CD4-positive, alpha-beta T cell (primary cell): Measurements from ENCODE around the gene YAP1. TPM values are rescaled to one million over a fixed set of nuclear protein-coding genes. Genes with fewer than 3 reads are reported as not detected.

Source experiments
- ATAC-seq: fragments of 200-7000 bp; cut with Tn5 transposase; one replicate; pipeline ENCODE4 v1.10.0; 2022; ENCODE audit warnings: mild to moderate bottlenecking; ENCODE audit not compliant: poor library complexity
- CTCF ChIA-PET: fragments of 350-600 bp; sonication (Branson Sonifier 250); formaldehyde crosslinking; loops from one replicate; lab custom pipeline; 2021; ENCODE audit warnings: antibody characterized with exemption, inconsistent platforms; lab: Charles Lee
- POLR2A ChIA-PET: fragments of 350-600 bp; sonication (Branson Sonifier 250); formaldehyde crosslinking; loops from one replicate; lab custom pipeline; 2021; ENCODE audit warnings: antibody characterized with exemption, inconsistent platforms; lab: Charles Lee
- DNase-seq, 14 experiments: peaks; one replicate each; pipeline ENCODE4 v3.0.0-alpha.2; 2013 to 2020; ENCODE audit warnings: mixed read lengths in 2 of 14
- H3K27ac ChIP-seq, 2 donors: one replicate each; pipeline versions ENCODE4 v1.5.1 to v1.7.0; 2013; ENCODE audit warnings: low read length in 2 of 2, low read depth in 1 of 2, mild to moderate bottlenecking in 1 of 2
- H3K27me3 ChIP-seq, 2 experiments: 1 replicate in 1 of 2; 2 replicates in 1 of 2; pipeline versions ENCODE4 v1.6.1 to v1.7.0; 2013; ENCODE audit warnings: low read length in 2 of 2, control low read depth in 1 of 2, mild to moderate bottlenecking in 1 of 2, moderate library complexity in 1 of 2; ENCODE audit not compliant: insufficient read depth in 2 of 2, control insufficient read depth in 1 of 2
- H3K36me3 ChIP-seq: one replicate; pipeline ENCODE4 v1.6.1; 2013; ENCODE audit warnings: low read length, control low read depth; ENCODE audit not compliant: insufficient read depth
- H3K4me1 ChIP-seq: one replicate; pipeline ENCODE4 v1.6.1; 2013; ENCODE audit warnings: low read length, control low read depth; ENCODE audit not compliant: insufficient read depth
- H3K4me3 ChIP-seq: one replicate; pipeline ENCODE4 v1.5.1; 2013; ENCODE audit warnings: mild to moderate bottlenecking, low read length, moderate library complexity
- H3K9me3 ChIP-seq, 2 experiments: 1 replicate in 1 of 2; 2 replicates in 1 of 2; pipeline versions ENCODE4 v1.6.1 to v1.7.0; 2013; ENCODE audit warnings: low read length in 2 of 2, mild to moderate bottlenecking in 2 of 2, control low read depth in 1 of 2, moderate library complexity in 1 of 2; ENCODE audit not compliant: control insufficient read depth in 1 of 2, insufficient read depth in 1 of 2
- H3K27ac Mint-ChIP-seq: one replicate; pipeline ENCODE4 v1.8.0; 2020; ENCODE audit warnings: mixed read lengths
- H3K27me3 Mint-ChIP-seq: one replicate; pipeline ENCODE4 v1.8.0; 2021; ENCODE audit warnings: mixed read lengths
- H3K36me3 Mint-ChIP-seq: one replicate; pipeline ENCODE4 v1.8.0; 2021; ENCODE audit warnings: low read depth, mixed read lengths
- H3K4me1 Mint-ChIP-seq: one replicate; pipeline ENCODE4 v1.8.0; 2021; ENCODE audit warnings: low read depth, mixed read lengths
- H3K4me3 Mint-ChIP-seq: one replicate; pipeline ENCODE4 v1.8.0; 2020; ENCODE audit warnings: mild to moderate bottlenecking, mixed read lengths
- H3K9me3 Mint-ChIP-seq: one replicate; pipeline ENCODE4 v1.8.0; 2020; ENCODE audit warnings: mixed read lengths
- intact Hi-C, 2 experiments: fragments of 100-400 bp; cut with DNase I in 1 of 2; cut with micrococcal nuclease in 1 of 2; formaldehyde crosslinking; loops; one replicate each; pipeline versions ENCODE4 v1.15.1 to v1.9.0; 2023 to 2025; cut with DNase I, micrococcal nuclease
- total RNA-seq, 174 experiments: library from RNA in 2 of 174; stranded (reverse) in 2 of 174; gene quantifications; one replicate each; pipeline ENCODE4 v1.2.3 and lab custom pipeline; 2021 to 2026
- TF ChIP-seq, protein P1 (sequence below): fragments of 200-600 bp; IDR thresholded peaks from one replicate; pipeline ENCODE4 v1.8.0; 2022; ENCODE audit warnings: antibody characterized with exemption, mild to moderate bottlenecking

YAP1 gene
- total RNA-seq, 2 experiments from 2014 or later: 0.06 TPM; not detected in 1

- no peak for ATAC-seq
- intact Hi-C loops: no loop called here
- peaks cover 11 to 18% of the 10 kb centered on the region in 2 experiments for H3K27me3 ChIP-seq
These were observed 8.7 kb downstream of the YAP1 start for GRCh38 chr11:102118937-102119336.

GRCh38 chr11:102119997-102120396 lies 9.8 kb downstream of the YAP1 start:
- Histone ChIP-seq H3K27me3 (peaks cover 8 to 14% of the 10 kb centered on the region in 2 experiments), H3K4me1 (no peaks in the 10 kb centered on the region), H3K36me3 (no peaks in the 10 kb centered on the region), H3K4me3 (no peak overlapping the region), H3K27ac (no peak overlapping the region), H3K9me3 (no peaks in the 10 kb centered on the region)
- Mint-ChIP-seq H3K4me3 (no peak overlapping the region), H3K9me3 (peaks cover 4% of the 10 kb centered on the region), H3K27ac (no peak overlapping the region), H3K27me3 (peaks cover 64% of the 10 kb centered on the region), H3K4me1 (no peaks in the 10 kb centered on the region), H3K36me3 (no peaks in the 10 kb centered on the region)
- intact Hi-C loops: no loop called here
- ChIA-PET POLR2A (interaction anchor here (0.6 kb wide), 1 partner anchor 54 kb away, joined by 3 read pairs; no protein-coding TSS in a partner anchor), CTCF (no interaction called here)
- TF ChIP-seq, protein P1, sequence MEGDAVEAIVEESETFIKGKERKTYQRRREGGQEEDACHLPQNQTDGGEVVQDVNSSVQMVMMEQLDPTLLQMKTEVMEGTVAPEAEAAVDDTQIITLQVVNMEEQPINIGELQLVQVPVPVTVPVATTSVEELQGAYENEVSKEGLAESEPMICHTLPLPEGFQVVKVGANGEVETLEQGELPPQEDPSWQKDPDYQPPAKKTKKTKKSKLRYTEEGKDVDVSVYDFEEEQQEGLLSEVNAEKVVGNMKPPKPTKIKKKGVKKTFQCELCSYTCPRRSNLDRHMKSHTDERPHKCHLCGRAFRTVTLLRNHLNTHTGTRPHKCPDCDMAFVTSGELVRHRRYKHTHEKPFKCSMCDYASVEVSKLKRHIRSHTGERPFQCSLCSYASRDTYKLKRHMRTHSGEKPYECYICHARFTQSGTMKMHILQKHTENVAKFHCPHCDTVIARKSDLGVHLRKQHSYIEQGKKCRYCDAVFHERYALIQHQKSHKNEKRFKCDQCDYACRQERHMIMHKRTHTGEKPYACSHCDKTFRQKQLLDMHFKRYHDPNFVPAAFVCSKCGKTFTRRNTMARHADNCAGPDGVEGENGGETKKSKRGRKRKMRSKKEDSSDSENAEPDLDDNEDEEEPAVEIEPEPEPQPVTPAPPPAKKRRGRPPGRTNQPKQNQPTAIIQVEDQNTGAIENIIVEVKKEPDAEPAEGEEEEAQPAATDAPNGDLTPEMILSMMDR: no peak
- ATAC-seq: no peak
- no peak for DNase-seq

More at GRCh38 chr11:102118937-102119336, 8.7 kb downstream of the YAP1 start:
- ChIA-PET POLR2A (no interaction called here), CTCF (no interaction called here)
- H3K4me1 ChIP-seq: no peaks in the 10 kb centered on the region
- TF ChIP-seq, protein P1: no peak
- no peak for DNase-seq
- no peak overlapping the region for H3K27ac Mint-ChIP-seq
- no peak overlapping the region for H3K4me3 Mint-ChIP-seq
- H3K4me3 ChIP-seq: no peak overlapping the region
- no peaks in the 10 kb centered on the region for H3K9me3 ChIP-seq
- H3K4me1 Mint-ChIP-seq: no peaks in the 10 kb centered on the region
- H3K36me3 ChIP-seq: no peaks in the 10 kb centered on the region
- H3K27ac ChIP-seq: no peak overlapping the region
- no peaks in the 10 kb centered on the region for H3K36me3 Mint-ChIP-seq
- no peaks in the 10 kb centered on the region for H3K9me3 Mint-ChIP-seq
- H3K27me3 Mint-ChIP-seq: peaks cover 64% of the 10 kb centered on the region

DNA sequence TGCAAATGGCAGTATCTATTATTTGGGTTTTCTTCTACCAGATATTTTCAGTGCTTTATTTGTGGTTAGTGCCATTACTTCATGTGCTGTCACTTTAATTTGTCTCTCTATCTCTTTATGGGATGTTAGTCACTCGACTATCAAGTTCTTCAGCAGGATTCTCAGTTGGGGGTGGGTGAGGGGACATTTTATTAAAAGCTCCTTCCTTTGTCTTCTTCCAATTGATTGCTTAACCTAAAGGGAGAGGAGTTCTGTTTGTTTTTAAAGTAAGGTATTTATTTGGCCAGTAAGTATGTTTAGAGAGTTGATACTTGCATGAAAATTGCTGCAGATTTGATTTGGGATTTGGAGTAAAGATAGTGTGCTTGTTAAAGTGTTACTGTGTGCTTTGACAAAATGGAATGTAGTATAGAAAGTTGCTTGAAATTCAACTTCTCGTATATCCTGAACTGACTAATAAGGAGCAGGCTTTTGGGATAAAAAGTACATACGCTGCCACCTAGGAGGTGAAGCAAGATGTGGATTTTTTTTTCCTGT lies 10.3 kb downstream of the YAP1 start:
- Mint-ChIP-seq H3K4me3 (no peak overlapping the region), H3K27me3 (peaks cover 59% of the 10 kb centered on the region), H3K27ac (no peak overlapping the region), H3K4me1 (no peaks in the 10 kb centered on the region), H3K36me3 (no peaks in the 10 kb centered on the region), H3K9me3 (peaks cover 4% of the 10 kb centered on the region)
- Histone ChIP-seq H3K27me3 (peaks cover 8 to 10% of the 10 kb centered on the region in 2 experiments), H3K4me3 (no peak overlapping the region), H3K4me1 (no peaks in the 10 kb centered on the region), H3K36me3 (no peaks in the 10 kb centered on the region), H3K9me3 (no peaks in the 10 kb centered on the region), H3K27ac (no peak overlapping the region)
- TF ChIP-seq, protein P1: no peak
- ChIA-PET POLR2A (interaction anchor here (0.6 kb wide), 1 partner anchor 53 kb away, joined by 3 read pairs; no protein-coding TSS in a partner anchor), CTCF (no interaction called here)
- DNase-seq (no peak), ATAC-seq (no peak)
- intact Hi-C loops: no loop called here
